Progenitor cell of endocrine pancreas (in vitro differentiated cells): ENCODE results near the gene PRUNE1. TPM values are rescaled to one million over a fixed set of nuclear protein-coding genes. Genes with fewer than 3 reads are reported as not detected.

Experiments used
- DNase-seq: peaks from one replicate; pipeline ENCODE4 v3.0.0; 2021; ENCODE audit warnings: low spot score; ENCODE audit not compliant: unreplicated experiment
- H3K27ac Mint-ChIP-seq: 2 replicates; pipeline ENCODE4 v1.8.0; 2021; ENCODE audit warnings: mild to moderate bottlenecking, moderate library complexity, mixed read lengths
- H3K27me3 Mint-ChIP-seq: 2 replicates; pipeline ENCODE4 v1.8.0; 2021; ENCODE audit warnings: mixed read lengths
- H3K36me3 Mint-ChIP-seq: 2 replicates; pipeline ENCODE4 v1.8.0; 2022; ENCODE audit warnings: mixed read lengths; ENCODE audit not compliant: insufficient read depth
- H3K4me1 Mint-ChIP-seq: 2 replicates; pipeline ENCODE4 v1.8.0; 2021; ENCODE audit warnings: low read depth, mixed read lengths
- H3K4me3 Mint-ChIP-seq: 2 replicates; pipeline ENCODE4 v1.8.0; 2021; ENCODE audit warnings: low read depth, mild to moderate bottlenecking, moderate library complexity, mixed read lengths
- H3K9me3 Mint-ChIP-seq: 2 replicates; pipeline ENCODE4 v1.8.0; 2021; ENCODE audit warnings: low read depth, mixed read lengths
- total RNA-seq: library from RNA; stranded (reverse); gene quantifications from 2 replicates; pipeline ENCODE4 v1.2.1, GENCODE V29; 2021
- TF ChIP-seq, protein P1 (sequence below): fragments of 200-600 bp; sonication (generic); IDR thresholded peaks from one replicate; pipeline ENCODE4 v1.5.0; 2021; ENCODE audit warnings: antibody characterized with exemption, mild to moderate bottlenecking; ENCODE audit not compliant: unreplicated experiment

The PRUNE1 gene
- total RNA-seq, 1 donor from 2014 or later: 24.4 TPM

DNA sequence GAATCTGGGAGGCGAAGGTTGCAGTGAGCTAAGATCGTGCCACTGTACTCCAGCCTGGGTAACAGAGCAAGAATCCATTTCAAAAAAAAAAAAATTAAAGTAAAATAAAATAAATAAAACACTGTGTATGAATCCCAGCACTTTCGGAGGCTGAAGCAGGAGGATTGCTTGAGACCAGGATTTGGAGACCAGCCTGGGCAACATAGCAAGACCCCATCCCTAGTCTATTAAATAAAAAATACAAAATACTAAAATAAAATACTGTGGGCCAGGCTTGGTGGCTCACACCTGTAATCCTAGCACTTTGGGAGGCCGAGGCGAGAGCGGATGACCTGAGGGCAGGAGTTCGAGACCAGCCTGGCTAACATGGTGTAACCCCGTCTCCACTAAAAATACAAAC lies 23.9 kb downstream of the PRUNE1 start:
- H3K9me3 Mint-ChIP-seq: no peaks in the 10 kb centered on the region
- no peaks in the 10 kb centered on the region for H3K27me3 Mint-ChIP-seq
- TF ChIP-seq, protein P1, sequence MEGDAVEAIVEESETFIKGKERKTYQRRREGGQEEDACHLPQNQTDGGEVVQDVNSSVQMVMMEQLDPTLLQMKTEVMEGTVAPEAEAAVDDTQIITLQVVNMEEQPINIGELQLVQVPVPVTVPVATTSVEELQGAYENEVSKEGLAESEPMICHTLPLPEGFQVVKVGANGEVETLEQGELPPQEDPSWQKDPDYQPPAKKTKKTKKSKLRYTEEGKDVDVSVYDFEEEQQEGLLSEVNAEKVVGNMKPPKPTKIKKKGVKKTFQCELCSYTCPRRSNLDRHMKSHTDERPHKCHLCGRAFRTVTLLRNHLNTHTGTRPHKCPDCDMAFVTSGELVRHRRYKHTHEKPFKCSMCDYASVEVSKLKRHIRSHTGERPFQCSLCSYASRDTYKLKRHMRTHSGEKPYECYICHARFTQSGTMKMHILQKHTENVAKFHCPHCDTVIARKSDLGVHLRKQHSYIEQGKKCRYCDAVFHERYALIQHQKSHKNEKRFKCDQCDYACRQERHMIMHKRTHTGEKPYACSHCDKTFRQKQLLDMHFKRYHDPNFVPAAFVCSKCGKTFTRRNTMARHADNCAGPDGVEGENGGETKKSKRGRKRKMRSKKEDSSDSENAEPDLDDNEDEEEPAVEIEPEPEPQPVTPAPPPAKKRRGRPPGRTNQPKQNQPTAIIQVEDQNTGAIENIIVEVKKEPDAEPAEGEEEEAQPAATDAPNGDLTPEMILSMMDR: no peak
- no peak overlapping the region for H3K4me3 Mint-ChIP-seq
- H3K36me3 Mint-ChIP-seq: peaks cover 27% of the 10 kb centered on the region
- H3K27ac Mint-ChIP-seq: no peak overlapping the region
- H3K4me1 Mint-ChIP-seq: peaks cover 2% of the 10 kb centered on the region
- no peak for DNase-seq

DNA sequence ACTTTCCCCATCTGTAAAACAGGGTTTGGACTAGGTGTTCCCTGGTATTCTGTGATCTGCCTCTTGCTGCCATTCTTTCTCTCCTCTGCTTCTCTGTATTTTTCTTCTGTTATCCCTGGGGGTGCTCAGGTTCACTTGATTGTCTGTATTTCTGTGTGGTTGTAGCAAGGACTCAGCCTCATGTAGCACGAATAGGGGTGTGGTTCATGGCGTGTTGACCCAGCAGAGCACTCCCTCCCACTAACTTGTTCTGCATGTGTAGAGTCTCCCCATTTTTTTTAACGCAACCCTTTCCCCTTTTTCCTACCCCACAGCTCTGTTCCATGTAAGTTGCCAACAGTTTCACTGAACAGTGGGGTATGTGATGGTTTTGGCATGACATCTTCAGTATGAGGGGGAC lies 26.9 kb downstream of the PRUNE1 start:
- Mint-ChIP-seq H3K9me3 (no peaks in the 10 kb centered on the region), H3K27me3 (no peaks in the 10 kb centered on the region), H3K4me3 (no peak overlapping the region), H3K4me1 (peaks cover 2% of the 10 kb centered on the region), H3K27ac (no peak overlapping the region), H3K36me3 (peaks cover 19% of the 10 kb centered on the region)
- TF ChIP-seq, protein P1: no peak
- DNase-seq: no peak

DNA sequence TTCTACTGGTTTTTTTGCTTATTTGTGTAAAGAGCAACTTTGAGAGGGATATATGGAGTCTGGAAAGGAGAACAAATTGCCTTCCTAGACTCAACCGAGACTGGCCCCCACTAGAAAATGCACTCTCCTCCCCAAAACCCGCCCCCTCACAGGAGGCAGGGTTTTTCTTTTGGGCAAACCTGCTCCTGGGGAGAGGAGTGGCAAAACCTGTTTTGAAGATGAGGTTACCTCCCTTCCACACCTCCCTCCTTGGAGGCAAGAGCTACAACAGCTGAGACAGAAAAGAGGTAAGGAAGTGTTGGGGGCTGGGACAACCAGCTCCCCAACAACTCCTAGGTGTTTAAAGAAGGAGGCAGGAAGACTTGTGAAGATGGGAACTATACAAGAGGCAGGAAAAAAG lies 28.1 kb downstream of the PRUNE1 start, which contains the start of gene BNIPL:
BNIPL (plus strand) TSS at position 231 of the 400 bp plus-strand sequence; CDS start at position 371, 140 bp downstream.
- DNase-seq: no peak

DNA sequence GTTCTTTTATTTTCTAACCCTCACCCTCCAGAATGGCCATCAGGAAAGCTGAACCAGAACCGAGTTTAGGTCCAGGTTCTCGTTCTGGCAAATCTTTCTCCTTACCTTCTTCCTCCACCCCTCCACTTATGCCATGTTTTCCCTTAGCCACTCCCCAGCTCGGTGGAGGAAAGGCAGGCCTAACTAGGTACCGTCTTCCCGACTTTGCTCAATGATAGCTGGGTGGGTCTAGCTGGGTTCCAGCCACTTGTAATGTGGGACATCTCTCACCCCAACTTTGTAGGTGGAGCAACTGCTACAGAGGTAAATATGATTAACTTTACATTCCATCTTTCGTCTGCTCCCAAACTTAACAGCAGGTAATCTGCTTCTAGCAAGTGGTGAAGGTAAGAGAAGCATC lies 28.8 kb downstream of the PRUNE1 start:
- TF ChIP-seq, protein P1: no peak
- no peak overlapping the region for H3K27ac Mint-ChIP-seq
- no peak for DNase-seq
- no peaks in the 10 kb centered on the region for H3K27me3 Mint-ChIP-seq
- H3K4me3 Mint-ChIP-seq: no peak overlapping the region
- no peaks in the 10 kb centered on the region for H3K9me3 Mint-ChIP-seq
- H3K36me3 Mint-ChIP-seq: peaks cover 17% of the 10 kb centered on the region
- peaks cover 2% of the 10 kb centered on the region for H3K4me1 Mint-ChIP-seq

More for the DNA sequence above, 28.1 kb downstream of the PRUNE1 start, which contains the start of gene BNIPL:
- H3K36me3 Mint-ChIP-seq: peaks cover 20% of the 10 kb centered on the region
- TF ChIP-seq, protein P1: no peak
- H3K9me3 Mint-ChIP-seq: no peaks in the 10 kb centered on the region
- H3K27ac Mint-ChIP-seq: peak within 1 kb of the TSS; percentile 22
- no peaks in the 10 kb centered on the region for H3K27me3 Mint-ChIP-seq
- H3K4me1 Mint-ChIP-seq: peaks cover 2% of the 10 kb centered on the region
- no peak within 1 kb of the TSS for H3K4me3 Mint-ChIP-seq

DNA sequence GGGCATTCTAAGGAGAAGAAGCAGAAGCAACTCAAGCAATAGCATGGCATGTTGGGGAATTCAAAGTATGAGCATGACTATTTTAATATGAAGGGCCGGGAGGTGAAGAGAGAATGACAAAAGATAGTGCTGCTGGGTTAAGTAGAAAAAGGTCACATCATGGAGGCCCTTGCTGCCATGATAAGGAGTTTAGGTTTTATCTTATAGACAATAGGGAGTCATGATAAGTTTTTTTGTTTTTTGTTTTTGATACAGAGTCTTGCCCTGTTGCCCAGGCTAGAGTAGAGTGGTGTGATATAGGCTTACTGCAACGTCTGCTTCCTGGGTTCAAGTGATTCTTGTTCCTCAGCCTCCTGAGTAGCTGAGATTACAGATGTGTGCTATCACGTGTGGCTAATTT lies 31.3 kb downstream of the PRUNE1 start:
- H3K4me3 Mint-ChIP-seq: no peak overlapping the region
- peaks cover 12% of the 10 kb centered on the region for H3K36me3 Mint-ChIP-seq

More for the DNA sequence above, 31.3 kb downstream of the PRUNE1 start:
- H3K9me3 Mint-ChIP-seq: no peaks in the 10 kb centered on the region
- DNase-seq: no peak
- peak overlapping the region; percentile 2 for H3K27ac Mint-ChIP-seq
- TF ChIP-seq, protein P1: no peak
- no peaks in the 10 kb centered on the region for H3K27me3 Mint-ChIP-seq
- peaks cover 2% of the 10 kb centered on the region for H3K4me1 Mint-ChIP-seq
